HG02973 (cell line): ENCODE measurements around the gene GPR132.
A peak's percentile ranks its signal among the peaks of the same experiment; 100 is the strongest.
"Not testable (repeated sequence)": the region's sequence is repeated elsewhere in the genome, so short reads cannot be mapped to it uniquely, and the experiment has no call there.

Experiments used
- ATAC-seq: cut with Tn5 transposase; IDR thresholded peaks from one replicate; pipeline ENCODE4 v1.9.1; 2021; ENCODE audit warnings: moderate library complexity; ENCODE audit not compliant: unreplicated experiment

The GPR132 gene

GRCh38 chr14:105065280-105066228, at the start of gene GPR132:
Gene GPR132, minus strand, starts transcription at chr14:105065430. Its CDS starts 10,010 bp downstream, at chr14:105055420.
- ATAC-seq: peak; percentile 49

DNA sequence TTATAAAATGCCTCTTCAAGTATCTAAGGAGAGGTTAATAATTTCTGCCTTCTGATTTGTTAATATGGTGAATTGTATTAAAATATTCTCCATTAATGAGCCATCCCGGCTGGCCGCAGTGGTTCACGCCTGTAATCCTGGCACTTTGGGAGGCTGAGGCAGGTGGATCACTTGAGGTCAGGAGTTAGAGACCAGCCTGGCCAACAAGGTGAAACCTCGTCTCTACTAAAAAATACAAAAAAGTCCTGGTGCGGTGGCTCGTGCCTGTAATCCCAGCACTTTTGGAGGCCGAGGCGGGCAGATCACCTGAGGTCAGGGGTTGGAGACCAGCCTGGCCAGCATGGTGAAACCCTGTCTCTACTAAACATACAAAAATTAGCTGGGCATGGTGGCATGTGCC, 44.0 kb upstream of the GPR132 start:
- not testable (repeated sequence) for ATAC-seq

DNA sequence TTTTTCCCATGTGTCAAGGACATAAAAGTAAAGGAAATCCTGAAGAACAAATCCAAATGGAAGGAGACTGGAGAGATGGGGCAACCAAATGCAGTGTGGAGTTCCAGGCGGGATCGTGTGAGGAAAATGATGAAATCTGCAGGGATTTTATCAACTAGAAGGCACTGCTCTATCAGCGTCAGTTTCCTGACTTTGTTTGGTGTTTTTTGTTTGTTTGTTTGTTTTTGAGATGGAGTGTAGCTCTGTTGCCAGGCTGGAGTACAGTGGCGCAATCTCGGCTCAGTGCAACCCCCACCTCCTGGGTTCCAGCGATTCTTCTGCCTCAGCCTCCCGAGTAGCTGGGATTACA, 43.3 kb upstream of the GPR132 start:
- ATAC-seq: no peak

DNA sequence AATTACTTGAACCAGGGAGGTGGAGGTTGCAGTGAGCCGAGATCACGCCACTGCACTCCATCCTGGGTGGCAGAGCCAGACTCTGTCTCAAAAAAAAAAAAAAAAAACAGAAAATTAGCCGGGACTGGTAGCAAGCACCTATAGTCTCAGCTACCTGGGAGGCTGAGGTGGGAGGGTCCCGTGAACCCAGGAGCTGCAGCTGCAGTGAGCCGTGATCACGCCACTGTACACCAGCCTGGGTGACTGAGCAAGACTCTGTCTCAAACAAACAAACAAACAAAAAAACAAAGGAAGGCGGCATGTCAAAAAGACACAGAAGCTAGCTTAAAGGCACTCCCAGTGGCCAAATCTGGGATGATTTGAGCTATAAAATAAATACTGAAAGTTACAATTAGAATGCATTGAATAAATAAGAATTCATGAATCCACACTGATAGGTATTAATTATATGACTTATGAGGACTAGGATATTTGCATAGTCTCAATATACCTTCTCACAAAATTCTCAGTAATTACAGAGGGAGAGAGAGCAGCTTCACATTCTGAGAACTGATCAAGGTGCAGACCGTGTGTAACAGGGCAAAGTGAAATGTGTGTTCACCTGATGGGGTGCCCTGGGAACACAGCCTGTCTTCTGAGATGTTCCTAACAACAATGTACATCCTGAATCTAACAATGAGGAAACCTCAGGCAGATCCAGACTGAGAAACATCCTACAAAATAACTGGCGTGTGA, 42.7 kb upstream of the GPR132 start:
- no peak for ATAC-seq

DNA sequence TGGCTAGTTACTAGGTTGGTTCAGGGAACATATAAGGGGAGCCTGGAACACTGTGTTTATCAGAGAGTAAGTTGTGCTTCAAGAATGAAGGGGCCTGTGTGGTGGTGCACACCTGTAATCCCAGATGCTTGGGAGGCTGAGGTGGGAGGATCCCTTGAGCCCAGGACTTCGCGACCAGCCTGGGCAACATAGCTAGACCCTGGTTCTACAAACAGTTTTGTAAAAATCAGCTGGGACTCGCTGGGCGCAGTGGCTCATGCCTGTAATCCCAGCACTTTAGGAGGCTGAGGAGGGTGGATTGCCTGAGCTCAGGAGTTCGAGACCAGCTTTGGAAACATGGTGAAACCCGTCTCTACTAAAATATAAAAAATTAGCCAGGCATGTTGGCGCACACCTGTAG, 42.1 kb upstream of the GPR132 start:
- ATAC-seq: no peak

DNA sequence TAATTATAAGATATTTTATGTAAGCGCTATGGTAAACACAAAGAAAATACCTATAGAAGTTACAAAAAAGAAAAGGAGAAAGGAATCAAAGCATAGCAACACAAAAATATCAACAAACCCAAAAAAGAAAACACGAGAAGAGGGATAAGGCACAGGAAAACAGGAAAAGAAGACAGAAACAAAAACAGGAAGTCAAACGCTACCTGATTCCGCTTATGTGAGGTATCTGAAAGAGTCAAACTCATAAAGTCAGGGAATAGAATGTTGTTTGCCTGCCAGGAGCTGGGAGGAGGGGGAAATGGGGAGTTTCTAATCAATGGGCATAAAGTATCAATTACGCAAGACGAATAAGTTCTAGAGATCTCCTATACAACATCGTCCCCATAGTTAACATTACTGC, 39.9 kb upstream of the GPR132 start:
- no peak for ATAC-seq

DNA sequence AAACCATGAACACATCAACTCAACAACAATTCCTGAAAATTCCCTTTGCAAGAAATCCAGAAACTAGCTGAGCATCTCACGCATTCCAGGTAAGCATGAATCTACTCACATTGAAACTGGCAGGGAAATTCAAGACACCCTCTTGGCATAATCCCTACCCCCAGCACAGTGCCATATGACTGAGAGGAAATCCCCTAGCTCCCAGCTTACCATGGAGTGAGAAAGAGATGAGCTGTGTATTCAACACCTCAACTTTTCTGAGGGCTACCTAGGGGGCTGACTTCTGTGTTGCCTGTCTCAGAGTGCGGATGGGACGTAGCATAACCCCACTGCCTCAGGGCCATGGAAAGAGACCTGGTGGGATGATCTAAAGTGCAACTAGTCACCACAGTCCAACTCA, 37.7 kb upstream of the GPR132 start:
- no peak for ATAC-seq

- ATAC-seq: no peak
These were observed 37.2 kb upstream of the GPR132 start for GRCh38 chr14:105102361-105102870.

DNA sequence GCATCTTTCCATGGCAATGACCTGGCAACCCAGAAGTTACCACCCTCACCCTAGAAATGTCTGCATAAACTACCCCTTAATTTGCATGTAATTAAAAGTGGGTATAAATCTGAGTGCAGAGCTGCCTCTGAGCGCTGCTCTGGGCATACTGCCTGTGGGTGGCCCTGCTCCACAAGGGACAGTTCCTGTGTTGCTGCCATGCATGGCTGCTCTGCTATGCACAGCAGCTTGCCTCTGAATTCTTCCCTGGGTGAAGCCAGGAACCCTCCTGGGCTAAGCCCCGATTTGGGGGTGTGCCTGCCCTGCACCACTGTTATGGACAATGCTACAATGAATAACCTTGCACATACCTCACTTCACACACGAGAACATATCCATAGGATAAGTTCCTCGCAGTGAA, 35.7 kb upstream of the GPR132 start:
- ATAC-seq: no peak

GRCh38 chr14:105099778-105100177, 34.5 kb upstream of the GPR132 start:
- ATAC-seq: no peak

DNA sequence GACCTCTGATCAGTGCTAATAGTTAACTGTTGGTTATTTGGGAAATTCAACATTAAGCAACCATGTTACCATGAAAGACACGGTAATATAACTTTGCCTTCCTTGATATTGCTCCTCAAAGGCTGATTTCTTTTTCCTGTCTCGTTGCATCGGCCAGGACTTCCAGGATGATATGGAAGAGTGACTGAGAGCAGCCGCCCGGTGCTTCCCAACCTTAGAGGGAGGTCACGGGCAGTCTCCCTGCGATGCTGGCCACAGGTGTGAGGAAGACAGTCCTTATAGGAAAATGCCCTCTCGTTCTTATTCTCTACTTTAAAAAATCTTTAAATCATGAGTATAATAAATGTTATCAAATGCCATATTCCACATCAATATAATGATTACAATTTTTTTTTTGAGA, 33.1 kb upstream of the GPR132 start:
- no peak for ATAC-seq

- ATAC-seq: no peak
These were observed 32.5 kb upstream of the GPR132 start for GRCh38 chr14:105097794-105098127.

- no peak for ATAC-seq
These were observed 31.1 kb upstream of the GPR132 start for GRCh38 chr14:105096206-105096875.

GRCh38 chr14:105095236-105095805, 30.1 kb upstream of the GPR132 start:
- ATAC-seq: no peak

- ATAC-seq: no peak
These were observed 29.1 kb upstream of the GPR132 start for GRCh38 chr14:105094193-105094907.

- peak; percentile 35 for ATAC-seq
These were observed 28.4 kb upstream of the GPR132 start for GRCh38 chr14:105093431-105094192.

DNA sequence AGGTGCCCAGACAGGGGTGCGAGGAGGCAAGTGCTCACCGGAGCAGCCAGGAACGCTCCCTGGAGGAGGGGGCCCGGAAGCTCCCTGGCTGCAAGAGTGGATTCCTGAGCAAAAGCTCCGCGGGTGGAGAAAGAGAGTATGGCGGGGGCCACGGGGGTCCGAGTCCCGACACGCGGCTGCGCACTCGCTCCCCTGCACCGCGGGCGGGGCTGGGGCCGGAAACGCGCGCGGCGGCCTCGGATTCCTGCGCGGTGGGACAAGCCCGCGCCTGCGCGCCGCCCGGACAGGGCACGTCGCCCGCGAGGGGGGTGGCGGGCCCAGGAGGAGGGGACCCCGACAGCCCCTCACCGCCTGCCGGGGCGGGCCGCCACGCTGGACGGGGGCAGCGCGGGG, 27.8 kb upstream of the GPR132 start:
- no peak for ATAC-seq

DNA sequence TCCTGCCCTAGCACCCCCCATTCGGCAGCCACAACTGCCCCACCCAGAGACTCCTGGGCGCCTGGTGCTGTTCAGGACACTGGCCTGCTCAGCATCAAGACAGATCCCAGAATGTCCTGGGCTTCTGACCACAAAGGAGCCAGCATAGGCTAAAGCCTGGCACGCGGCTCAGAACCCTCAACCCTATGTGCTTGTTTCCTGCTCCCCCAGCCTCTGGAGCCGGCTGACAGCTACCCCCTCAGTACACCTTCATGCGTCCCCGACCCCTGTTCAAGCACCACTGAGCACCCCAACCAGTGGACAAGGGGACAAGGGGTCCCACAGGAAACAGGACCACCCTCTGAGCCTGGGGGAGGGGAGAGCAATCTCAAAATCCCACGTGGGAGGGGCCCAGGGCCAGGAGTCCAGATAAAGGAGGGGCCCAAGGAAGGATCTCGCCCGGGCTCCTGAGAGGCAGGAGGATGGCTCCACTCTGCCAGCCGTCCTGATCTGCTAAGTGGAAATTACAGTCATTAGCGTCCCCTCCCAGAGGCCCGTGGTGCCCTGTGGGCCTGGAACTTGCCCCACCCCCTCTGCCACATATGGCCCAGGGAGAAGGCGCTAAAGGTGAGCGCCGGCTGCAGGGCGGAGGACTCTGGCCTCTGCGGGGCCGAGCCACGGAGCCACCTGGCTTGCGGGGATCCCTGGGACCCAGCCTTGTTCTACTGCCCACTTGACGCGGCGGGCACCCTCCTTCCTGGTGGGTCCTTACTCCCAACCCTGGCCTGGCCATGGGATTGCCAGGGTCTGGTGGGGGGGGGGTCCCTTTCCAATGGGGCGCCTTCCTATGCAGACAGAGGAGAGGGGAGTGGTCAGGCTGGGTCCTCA, 27.2 kb upstream of the GPR132 start:
- no peak for ATAC-seq
